Fibroblast of lung (primary cell): ENCODE data around the gene TRMU. TPM values are rescaled to one million over a fixed set of nuclear protein-coding genes. Genes with fewer than 3 reads are reported as not detected.

Experiments
- DNase-seq, 2 donors: peaks; one replicate each; pipeline versions ENCODE4 v3.0.0 to v3.0.0-alpha.2; 2010; ENCODE audit warnings: low read depth in 2 of 2
- H2AFZ ChIP-seq: 2 replicates; pipeline ENCODE4 v1.5.1; 2012; ENCODE audit warnings: low read length, control low read depth, inconsistent platforms
- H3K27ac ChIP-seq: 2 replicates; pipeline ENCODE4 v1.5.1; 2011; ENCODE audit warnings: low read length, control low read depth; ENCODE audit not compliant: insufficient read depth
- H3K27me3 ChIP-seq: 2 replicates; pipeline ENCODE4 v1.5.1; 2011; ENCODE audit warnings: mild to moderate bottlenecking, low read length; ENCODE audit not compliant: control insufficient read depth, insufficient read depth
- H3K36me3 ChIP-seq: 2 replicates; pipeline ENCODE4 v1.5.1; 2011; ENCODE audit warnings: low read length; ENCODE audit not compliant: control insufficient read depth, insufficient read depth
- H3K4me1 ChIP-seq: 2 replicates; pipeline ENCODE4 v1.5.1; 2011; ENCODE audit warnings: low read length; ENCODE audit not compliant: control insufficient read depth, insufficient read depth; ENCODE audit errors: extremely low read depth
- H3K4me2 ChIP-seq: 2 replicates; pipeline ENCODE4 v1.5.1; 2011; ENCODE audit warnings: low read length, control low read depth; ENCODE audit not compliant: insufficient read depth; ENCODE audit errors: extremely low read depth
- H3K4me3 ChIP-seq, 4 experiments: fragments of 200-600 bp in 1 of 4; sonication (generic) in 1 of 4; replicated peaks in 1 of 4; 2 replicates each; pipeline ENCODE4 v1.5.1; 2011 to 2016; ENCODE audit warnings: low read length in 4 of 4, low read depth in 3 of 4, mild to moderate bottlenecking in 3 of 4, control low read depth in 2 of 4, inconsistent platforms in 1 of 4, mixed read lengths in 1 of 4; ENCODE audit not compliant: insufficient read depth in 1 of 4; ENCODE audit errors: control extremely low read depth in 1 of 4
- H3K79me2 ChIP-seq: 2 replicates; pipeline ENCODE4 v1.5.1; 2012; ENCODE audit warnings: mild to moderate bottlenecking, low read length, inconsistent platforms; ENCODE audit not compliant: control insufficient read depth, insufficient read depth
- H3K9ac ChIP-seq: 2 replicates; pipeline ENCODE4 v1.5.1; 2011; ENCODE audit warnings: mild to moderate bottlenecking, low read length, control low read depth; ENCODE audit not compliant: insufficient read depth
- H3K9me3 ChIP-seq: 2 replicates; pipeline ENCODE4 v1.5.1; 2012; ENCODE audit warnings: low read depth, low read length; ENCODE audit not compliant: control insufficient read depth, insufficient read depth
- H4K20me1 ChIP-seq: 2 replicates; pipeline ENCODE4 v1.5.1; 2011; ENCODE audit warnings: low read length; ENCODE audit not compliant: control insufficient read depth, insufficient read depth; ENCODE audit errors: extremely low read depth
- CTCF ChIP-seq, 2 donors: IDR thresholded peaks in 1 of 2; conservative IDR thresholded peaks in 1 of 2; 1 replicate in 1 of 2; 2 replicates in 1 of 2; pipeline ENCODE4 v1.5.1; 2011 to 2012; ENCODE audit warnings: low read length in 2 of 2, control low read depth in 1 of 2, inconsistent platforms in 1 of 2, low read depth in 1 of 2, mild to moderate bottlenecking in 1 of 2
- EZH2 ChIP-seq: IDR thresholded peaks from 2 replicates; pipeline ENCODE4 v1.5.1; 2012; ENCODE audit warnings: low read length, control low read depth, mild to moderate bottlenecking; ENCODE audit errors: missing control alignments
- polyA plus RNA-seq, 2 donors: library from polyadenylated mRNA; depleted of rRNA in 1 of 2; stranded (reverse) in 1 of 2; unstranded in 1 of 2; fragments of >200 nt; gene quantifications; 2 replicates each; pipeline ENCODE4 v1.2.1, GENCODE V29; 2011 to 2012; ENCODE audit warnings: missing spikeins in 1 of 2
- total RNA-seq: library from RNA; depleted of rRNA; stranded (reverse); fragments of >200 nt; gene quantifications from 2 replicates; pipeline ENCODE4 v1.2.1, GENCODE V29; 2014

TRMU gene
- total and polyA plus RNA-seq, 2 donors (not counting 1 experiment from before 2014, with no cell fraction given): 18.4 to 22.1 TPM

DNA sequence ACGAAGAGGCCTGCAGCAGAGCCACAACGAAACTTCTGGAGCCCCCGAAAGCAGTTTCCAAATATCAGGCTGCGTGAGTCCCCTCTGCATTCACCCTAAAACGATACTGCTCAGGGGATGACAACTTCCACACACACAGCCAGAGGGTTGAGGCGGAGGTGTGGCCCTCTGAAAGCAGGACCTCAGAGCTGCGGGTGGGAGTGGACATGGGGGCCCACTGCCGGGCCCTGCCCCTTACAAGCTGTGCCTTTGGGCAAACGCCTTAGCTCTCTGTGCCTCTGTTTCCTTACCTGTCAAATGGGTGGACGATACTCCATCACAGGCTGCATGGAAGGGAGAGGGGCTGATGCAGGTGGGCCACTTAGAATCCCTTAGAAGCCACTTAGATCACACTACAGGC, 53.1 kb downstream of the TRMU start:
- H3K27ac ChIP-seq: no peak overlapping the region
- H3K4me1 ChIP-seq: no peaks in the 10 kb centered on the region
- H4K20me1 ChIP-seq: no peaks in the 10 kb centered on the region
- DNase-seq: no peak
- H3K79me2 ChIP-seq: no peaks in the 10 kb centered on the region
- H3K36me3 ChIP-seq: no peaks in the 10 kb centered on the region
- no peak overlapping the region for H2AFZ ChIP-seq
- no peak overlapping the region for H3K4me2 ChIP-seq
- H3K4me3 ChIP-seq: no peak overlapping the region
- H3K27me3 ChIP-seq: no peaks in the 10 kb centered on the region
- H3K9ac ChIP-seq: no peak overlapping the region
- TF ChIP-seq EZH2 (no peak), CTCF (conservative IDR thresholded peaks at IDR 0.05 in 1 of 2, IDR thresholded peaks at IDR 0.05 in 1 of 2; ENCODE audit: low read depth in 1 of 2, low read length in 2 of 2) (no peak)
- H3K9me3 ChIP-seq: no peaks in the 10 kb centered on the region

DNA sequence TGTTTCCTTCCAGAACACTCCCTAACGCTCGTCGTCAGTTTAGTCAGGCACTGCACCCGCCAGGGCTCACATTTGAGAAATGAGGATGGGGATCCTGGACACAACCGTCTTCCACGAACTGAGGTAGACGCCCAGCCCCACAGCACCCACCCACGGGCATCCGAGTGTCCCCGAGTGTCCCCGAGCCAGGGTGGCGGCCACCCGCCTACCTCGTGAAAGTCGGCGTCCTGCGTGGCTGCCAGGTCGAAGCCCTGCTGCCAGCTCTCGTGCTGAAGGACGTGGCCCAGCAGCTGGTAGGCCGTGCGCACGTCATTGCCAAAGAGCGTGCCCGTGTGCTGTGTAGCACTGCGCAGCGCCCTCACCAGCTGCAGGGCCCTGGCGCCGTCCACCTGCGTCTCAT, 53.6 kb downstream of the TRMU start:
- H4K20me1 ChIP-seq: no peaks in the 10 kb centered on the region
- H3K36me3 ChIP-seq: no peaks in the 10 kb centered on the region
- no peaks in the 10 kb centered on the region for H3K4me1 ChIP-seq
- no peaks in the 10 kb centered on the region for H3K27me3 ChIP-seq
- no peak overlapping the region for H3K4me3 ChIP-seq
- no peak overlapping the region for H3K4me2 ChIP-seq
- TF ChIP-seq EZH2 (no peak), CTCF (conservative IDR thresholded peaks at IDR 0.05 in 1 of 2, IDR thresholded peaks at IDR 0.05 in 1 of 2; ENCODE audit: low read depth in 1 of 2, low read length in 2 of 2) (no peak)
- H2AFZ ChIP-seq: no peak overlapping the region
- no peaks in the 10 kb centered on the region for H3K79me2 ChIP-seq
- no peak overlapping the region for H3K9ac ChIP-seq
- no peaks in the 10 kb centered on the region for H3K9me3 ChIP-seq
- DNase-seq: no peak
- H3K27ac ChIP-seq: no peak overlapping the region

GRCh38 chr22:46390105-46390651, 54.7 kb downstream of the TRMU start:
- peak overlapping the region; percentile 37 for H3K4me2 ChIP-seq
- H3K27me3 ChIP-seq: no peaks in the 10 kb centered on the region
- H3K4me3 ChIP-seq: no peak overlapping the region
- peak overlapping the region; percentile 24 for H2AFZ ChIP-seq
- H3K9me3 ChIP-seq: no peaks in the 10 kb centered on the region
- no peaks in the 10 kb centered on the region for H4K20me1 ChIP-seq
- no peak overlapping the region for H3K9ac ChIP-seq
- H3K79me2 ChIP-seq: no peaks in the 10 kb centered on the region
- TF ChIP-seq EZH2 (no peak), CTCF (conservative IDR thresholded peaks at IDR 0.05 in 1 of 2, IDR thresholded peaks at IDR 0.05 in 1 of 2; ENCODE audit: low read depth in 1 of 2, low read length in 2 of 2) (no peak)
- no peak overlapping the region for H3K27ac ChIP-seq
- H3K4me1 ChIP-seq: no peaks in the 10 kb centered on the region
- no peak for DNase-seq
- H3K36me3 ChIP-seq: no peaks in the 10 kb centered on the region
